Duodenal mucosa (tissue), 2 donors: ENCODE data around the gene SART1.
"Not testable (repeated sequence)": the region's sequence is repeated elsewhere in the genome, so short reads cannot be mapped to it uniquely, and the experiment has no call there.

Experiments
- H3K27ac ChIP-seq: one replicate; pipeline ENCODE4 v1.7.0; 2013; ENCODE audit warnings: low read depth, low read length
- H3K27me3 ChIP-seq, 2 donors: one replicate each; pipeline ENCODE4 v1.7.0; 2013; ENCODE audit warnings: low read length in 2 of 2, control low read depth in 1 of 2; ENCODE audit not compliant: insufficient read depth in 2 of 2, control insufficient read depth in 1 of 2
- H3K36me3 ChIP-seq, 2 donors: one replicate each; pipeline ENCODE4 v1.7.0; 2013; ENCODE audit warnings: low read length in 2 of 2, control low read depth in 1 of 2; ENCODE audit not compliant: insufficient read depth in 2 of 2, control insufficient read depth in 1 of 2
- H3K4me1 ChIP-seq, 2 donors: one replicate each; pipeline ENCODE4 v1.7.0; 2013; ENCODE audit warnings: low read length in 2 of 2, control low read depth in 1 of 2; ENCODE audit not compliant: insufficient read depth in 2 of 2, control insufficient read depth in 1 of 2
- H3K4me3 ChIP-seq, 2 donors: one replicate each; pipeline ENCODE4 v1.7.0; 2013; ENCODE audit warnings: low read length in 2 of 2, low read depth in 1 of 2
- H3K9ac ChIP-seq, 2 donors: one replicate each; pipeline ENCODE4 v1.7.0; 2013; ENCODE audit warnings: low read length in 2 of 2, low read depth in 1 of 2
- H3K9me3 ChIP-seq, 2 donors: one replicate each; pipeline ENCODE4 v1.7.0; 2013; ENCODE audit warnings: low read length in 2 of 2, control low read depth in 1 of 2; ENCODE audit not compliant: control insufficient read depth in 1 of 2

The SART1 gene

DNA sequence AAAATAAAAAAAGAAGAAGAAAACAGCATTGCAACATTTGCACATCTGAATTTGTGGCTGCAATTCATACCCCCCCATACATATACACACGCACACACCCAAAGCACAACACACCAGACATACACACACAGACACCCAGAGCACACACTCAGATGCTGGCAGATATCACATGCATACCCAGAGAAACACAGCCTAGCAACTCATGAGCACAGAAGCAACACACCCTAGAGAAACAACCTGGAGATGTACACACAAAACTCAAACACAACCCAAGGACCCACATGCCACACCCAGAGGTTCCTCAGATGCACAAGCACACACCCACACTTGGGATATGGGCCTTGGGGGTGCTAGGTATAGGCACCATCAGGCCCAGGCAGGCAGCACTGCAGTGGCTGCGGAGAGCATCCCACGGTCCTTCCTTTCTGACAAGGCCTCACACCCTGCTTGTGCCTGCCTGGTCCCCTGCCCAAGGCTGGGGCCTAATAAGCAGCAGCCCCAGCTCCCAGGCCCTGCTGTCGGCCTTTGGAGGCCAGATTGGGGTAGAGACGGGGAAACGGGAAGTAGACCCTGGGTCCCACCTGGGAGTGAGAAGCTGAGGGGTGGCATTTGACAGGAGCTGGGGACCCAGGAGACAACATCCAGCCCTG is 53.4 kb downstream of the SART1 start:
- no peak overlapping the region for H3K27ac ChIP-seq
- peaks cover 28 to 33% of the 10 kb centered on the region in 2 donors for H3K27me3 ChIP-seq
- no peaks in the 10 kb centered on the region for H3K4me1 ChIP-seq
- H3K9me3 ChIP-seq, result no peaks in the 10 kb centered on the region
- no peaks in the 10 kb centered on the region for H3K36me3 ChIP-seq
- no peak overlapping the region for H3K4me3 ChIP-seq
- H3K9ac ChIP-seq, result no peak overlapping the region

DNA sequence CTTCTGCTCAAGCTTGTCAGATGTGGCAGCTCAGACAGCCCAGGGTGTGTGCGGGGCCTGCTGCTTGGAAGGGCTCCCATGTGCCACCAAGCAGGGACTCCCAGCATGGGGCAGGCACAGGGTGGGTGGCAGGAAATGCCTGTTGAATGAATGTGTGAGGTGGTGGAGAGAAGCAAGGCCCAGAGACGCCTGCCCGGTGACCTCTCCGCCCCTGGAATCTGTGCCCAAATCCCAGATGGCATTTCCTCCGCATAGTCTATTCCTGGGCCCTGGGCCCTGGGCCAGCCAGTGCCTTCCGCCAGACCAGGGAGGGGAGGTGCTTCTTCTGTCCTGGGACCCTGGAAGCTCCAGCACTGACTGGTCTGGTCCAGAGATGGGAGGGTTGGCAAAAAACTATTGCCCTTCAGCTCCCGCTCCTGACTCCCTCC is 53.9 kb downstream of the SART1 start:
- H3K27ac ChIP-seq, result no peak overlapping the region
- H3K9ac ChIP-seq, result no peak overlapping the region
- H3K4me1 ChIP-seq, result no peaks in the 10 kb centered on the region
- no peak overlapping the region for H3K4me3 ChIP-seq
- peaks cover 28 to 29% of the 10 kb centered on the region in 2 donors for H3K27me3 ChIP-seq
- no peaks in the 10 kb centered on the region for H3K36me3 ChIP-seq
- no peaks in the 10 kb centered on the region for H3K9me3 ChIP-seq

DNA sequence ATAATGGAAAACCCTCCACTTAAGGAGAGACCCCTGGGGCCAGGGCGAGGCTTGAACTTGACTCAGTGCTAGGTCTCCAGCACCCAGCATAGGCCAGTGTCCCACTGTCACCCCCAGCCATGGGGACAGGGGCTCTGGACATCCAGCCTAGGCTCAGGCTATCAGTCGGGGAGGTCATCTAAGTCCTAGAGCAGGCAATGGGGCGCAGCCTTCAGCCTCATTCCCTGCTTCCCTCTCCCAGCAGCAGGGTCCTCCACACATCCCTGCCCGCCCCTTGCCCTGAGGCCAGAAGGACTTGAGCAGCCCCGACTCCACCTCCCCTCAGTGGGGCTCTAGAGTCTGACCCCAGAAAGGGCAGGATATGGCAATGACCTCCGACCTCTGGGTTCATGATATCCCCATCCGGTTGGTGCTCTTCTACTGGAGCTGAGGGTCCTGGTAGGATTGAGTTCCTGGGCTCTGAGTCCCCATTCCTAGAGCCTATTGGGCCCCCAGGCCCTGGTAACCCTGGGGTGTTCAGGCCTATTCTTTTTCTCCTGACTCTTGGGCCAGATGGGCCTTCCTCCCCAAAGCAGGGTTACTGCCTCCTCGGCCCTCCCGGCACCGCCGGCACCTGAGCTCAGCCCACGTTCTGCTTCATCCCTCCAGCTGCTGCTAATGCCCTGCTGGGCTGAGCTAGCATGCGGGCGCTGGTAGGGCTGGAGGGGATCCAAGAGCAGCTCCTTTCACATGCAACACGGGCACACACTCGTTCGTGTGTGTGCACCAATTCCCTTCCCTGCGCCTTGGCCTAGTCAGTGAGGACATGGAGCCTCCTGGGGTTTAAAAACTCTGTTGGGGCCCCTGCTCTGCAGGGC is 54.6 kb downstream of the SART1 start:
- no peaks in the 10 kb centered on the region for H3K36me3 ChIP-seq
- peak overlapping the region; percentile 10 for H3K27ac ChIP-seq
- H3K4me3 ChIP-seq, result no peak overlapping the region
- peaks cover 26% of the 10 kb centered on the region in 2 donors for H3K27me3 ChIP-seq
- H3K4me1 ChIP-seq, result no peaks in the 10 kb centered on the region
- no peak overlapping the region for H3K9ac ChIP-seq
- H3K9me3 ChIP-seq, result no peaks in the 10 kb centered on the region

DNA sequence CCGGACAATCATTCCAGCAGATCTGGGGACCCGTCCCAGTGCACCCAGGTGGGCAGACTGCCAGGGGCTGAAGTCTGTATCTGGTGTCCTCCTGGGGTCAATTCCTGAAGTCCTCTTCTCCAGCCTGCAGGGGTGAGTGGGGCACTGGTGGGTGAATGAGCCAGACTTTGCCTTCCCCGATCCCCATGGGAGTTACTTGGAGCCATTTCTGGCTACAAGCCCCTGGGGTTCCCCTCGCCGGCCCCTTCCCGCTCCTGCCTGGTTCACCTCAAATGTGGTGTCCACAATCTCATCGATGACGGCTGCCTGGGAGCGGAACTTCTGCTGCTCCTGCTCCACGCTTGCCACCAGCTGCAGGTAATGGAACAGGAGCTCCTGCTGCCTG is 55.3 kb downstream of the SART1 start:
- H3K36me3 ChIP-seq, result no peaks in the 10 kb centered on the region
- no peak overlapping the region for H3K4me3 ChIP-seq
- H3K27ac ChIP-seq, result no peak overlapping the region
- H3K4me1 ChIP-seq, result no peaks in the 10 kb centered on the region
- H3K9me3 ChIP-seq, result no peaks in the 10 kb centered on the region
- H3K27me3 ChIP-seq, result peaks cover 20% of the 10 kb centered on the region in 2 donors
- no peak overlapping the region for H3K9ac ChIP-seq

DNA sequence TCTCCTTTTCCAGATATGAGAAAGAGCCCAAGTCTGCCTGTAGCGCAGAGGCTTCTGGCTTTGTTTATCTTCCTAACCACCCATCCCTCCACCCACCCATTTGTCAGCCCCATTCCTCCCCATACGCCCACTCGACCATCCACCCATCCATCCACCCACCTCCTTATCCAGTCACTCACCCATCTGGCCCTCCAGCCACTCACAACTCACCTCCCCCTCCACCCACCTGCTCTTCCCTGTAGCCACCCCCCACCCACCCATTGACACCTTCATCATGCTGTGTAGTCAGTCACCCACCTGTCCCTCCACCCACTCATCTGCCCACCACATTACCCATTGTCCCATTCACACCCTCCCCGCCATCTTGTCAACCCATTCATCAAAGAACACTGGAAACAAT is 55.8 kb downstream of the SART1 start:
- Histone ChIP-seq H3K4me3 (no peak overlapping the region), H3K36me3 (no peaks in the 10 kb centered on the region), H3K4me1 (peaks cover 0 to 2% of the 10 kb centered on the region in 2 donors), H3K9ac (no peak overlapping the region), H3K27me3 (peaks cover 14% of the 10 kb centered on the region in 2 donors), H3K9me3 (no peaks in the 10 kb centered on the region), H3K27ac (no peak overlapping the region)

DNA sequence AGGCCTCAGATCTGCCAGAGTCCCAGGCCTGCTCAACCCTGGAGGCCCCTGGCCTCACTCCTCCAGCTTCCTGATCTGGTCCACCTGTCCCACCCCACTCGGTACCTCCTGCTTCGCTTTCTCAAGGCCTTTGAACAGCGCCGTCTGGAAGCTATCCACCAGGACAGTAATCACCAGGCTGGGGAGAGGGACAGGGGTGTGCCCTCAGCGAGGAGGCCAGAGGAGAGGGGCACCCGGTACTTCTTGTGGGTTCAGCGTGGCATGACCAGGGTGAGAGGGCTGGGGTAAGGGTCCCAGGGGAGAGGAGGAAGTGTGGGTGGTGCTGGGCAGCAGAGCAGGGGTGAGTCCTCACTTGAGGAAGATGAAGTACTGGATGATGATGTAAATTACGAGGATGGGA is 58.7 kb downstream of the SART1 start:
- H3K36me3 ChIP-seq, result no peaks in the 10 kb centered on the region
- peaks cover 0 to 4% of the 10 kb centered on the region in 2 donors for H3K27me3 ChIP-seq
- H3K9me3 ChIP-seq, result no peaks in the 10 kb centered on the region
- H3K9ac ChIP-seq, result no peak overlapping the region
- no peak overlapping the region for H3K4me3 ChIP-seq
- H3K4me1 ChIP-seq, result peaks cover 0 to 7% of the 10 kb centered on the region in 2 donors
- no peak overlapping the region for H3K27ac ChIP-seq

DNA sequence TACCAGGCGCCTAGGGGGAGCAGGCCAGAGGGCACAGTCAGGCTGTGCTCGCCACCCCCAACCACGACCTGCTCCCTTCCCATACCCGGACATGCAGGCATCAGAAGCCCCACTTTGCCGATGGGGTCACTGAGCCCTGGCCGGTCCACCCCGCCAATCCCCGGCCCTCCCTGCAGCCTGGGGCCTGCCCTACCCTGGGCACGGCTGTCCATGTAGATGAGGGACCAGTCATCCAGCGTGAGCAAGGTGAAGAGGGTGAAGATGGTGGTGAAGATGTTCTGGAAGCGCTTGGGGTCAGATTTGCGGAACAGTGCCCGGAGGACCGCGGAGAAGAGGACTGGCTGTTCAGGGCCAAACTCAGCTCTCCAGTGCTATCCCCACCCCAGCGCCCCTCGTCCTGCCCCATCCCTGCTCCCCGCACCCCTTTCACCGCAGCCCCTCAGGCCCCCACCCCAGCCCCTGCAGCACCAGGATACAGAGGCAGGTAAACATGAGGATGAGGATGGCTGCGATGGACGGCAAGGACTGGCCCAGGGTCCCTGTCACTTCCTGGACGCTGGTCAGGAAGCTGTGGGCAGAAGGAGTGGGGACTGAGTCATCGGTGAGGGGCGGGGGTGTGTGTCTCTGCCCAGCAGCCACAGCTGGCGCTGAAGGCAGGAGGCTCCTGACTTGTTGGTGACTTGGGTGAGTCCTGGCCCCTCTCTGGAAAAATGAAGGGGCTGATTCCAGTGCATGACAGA is 59.3 kb downstream of the SART1 start:
- H3K27ac ChIP-seq, result no peak overlapping the region
- H3K27me3 ChIP-seq, result peaks cover 0 to 4% of the 10 kb centered on the region in 2 donors
- peaks cover 0 to 7% of the 10 kb centered on the region in 2 donors for H3K4me1 ChIP-seq
- H3K4me3 ChIP-seq, result no peak overlapping the region
- H3K9ac ChIP-seq, result no peak overlapping the region
- no peaks in the 10 kb centered on the region for H3K36me3 ChIP-seq
- no peaks in the 10 kb centered on the region for H3K9me3 ChIP-seq

DNA sequence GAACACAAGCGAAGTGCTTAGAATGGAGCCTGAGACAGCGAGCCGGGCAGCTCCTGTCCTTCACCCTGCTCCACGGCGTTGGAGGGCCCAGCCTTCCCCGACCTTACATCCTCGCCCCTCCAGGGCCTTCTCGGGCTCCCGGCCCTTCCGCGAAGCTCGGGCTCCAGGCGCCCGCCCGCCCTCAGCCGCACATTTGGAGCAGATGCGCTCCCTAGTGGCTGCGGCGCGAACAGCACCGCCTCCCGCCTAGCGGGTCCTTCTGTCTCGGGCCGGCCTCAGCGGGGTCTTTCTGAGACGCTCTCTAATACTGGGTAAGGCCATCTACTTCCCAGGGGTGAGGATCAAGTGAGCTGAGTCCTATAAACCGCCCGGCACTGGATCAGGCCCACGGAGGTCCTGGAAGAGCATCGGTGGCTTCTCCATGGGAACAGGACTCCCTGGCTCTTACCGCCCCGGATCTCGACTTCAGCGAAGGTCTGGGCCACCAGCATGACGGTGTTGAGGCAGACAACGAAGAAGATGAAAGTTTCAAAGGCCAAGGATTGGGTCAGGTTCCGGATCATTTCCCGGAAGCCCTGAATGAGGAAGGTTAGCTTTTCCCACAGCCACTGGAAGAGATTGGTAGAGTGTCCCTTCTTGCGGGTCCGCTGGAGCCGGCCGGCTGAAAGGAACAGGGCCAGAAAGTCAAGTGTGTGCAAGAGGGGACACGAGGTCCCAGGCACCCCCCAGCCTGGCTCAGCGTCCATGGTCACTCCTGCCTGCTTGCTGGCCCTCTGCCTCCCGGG is 61.1 kb downstream of the SART1 start:
- H3K27me3 ChIP-seq, result peaks cover 0 to 4% of the 10 kb centered on the region in 2 donors
- H3K9ac ChIP-seq, result no peak overlapping the region
- peaks cover 0 to 7% of the 10 kb centered on the region in 2 donors for H3K4me1 ChIP-seq
- no peaks in the 10 kb centered on the region for H3K9me3 ChIP-seq
- H3K36me3 ChIP-seq, result no peaks in the 10 kb centered on the region
- H3K27ac ChIP-seq, result no peak overlapping the region
- peak overlapping the region; percentile 21 to 35 for H3K4me3 ChIP-seq

DNA sequence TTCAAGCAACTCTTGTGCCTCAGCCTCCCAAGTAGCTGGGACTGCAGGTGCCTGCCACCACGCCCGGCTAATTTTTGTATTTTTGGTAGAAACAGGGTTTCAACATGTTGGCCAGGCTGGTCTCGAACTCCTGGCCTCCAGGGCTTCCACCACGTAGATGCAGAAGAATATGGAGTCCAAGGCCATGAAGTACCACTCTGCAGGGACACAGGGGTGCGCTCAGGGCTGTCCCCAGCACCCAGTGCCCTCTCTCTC is 61.6 kb downstream of the SART1 start:
- not testable (repeated sequence) for H3K36me3 ChIP-seq, H3K9me3 ChIP-seq, H3K27me3 ChIP-seq, H3K9ac ChIP-seq, H3K4me3 ChIP-seq, H3K27ac ChIP-seq, H3K4me1 ChIP-seq
